HG03135 (cell line): ENCODE data around the gene PPP1R7.

Experiments used
- ATAC-seq: cut with Tn5 transposase; IDR thresholded peaks from one replicate; pipeline ENCODE4 v1.9.1; 2021; ENCODE audit warnings: mild to moderate bottlenecking, moderate library complexity; ENCODE audit not compliant: unreplicated experiment

PPP1R7 gene

DNA sequence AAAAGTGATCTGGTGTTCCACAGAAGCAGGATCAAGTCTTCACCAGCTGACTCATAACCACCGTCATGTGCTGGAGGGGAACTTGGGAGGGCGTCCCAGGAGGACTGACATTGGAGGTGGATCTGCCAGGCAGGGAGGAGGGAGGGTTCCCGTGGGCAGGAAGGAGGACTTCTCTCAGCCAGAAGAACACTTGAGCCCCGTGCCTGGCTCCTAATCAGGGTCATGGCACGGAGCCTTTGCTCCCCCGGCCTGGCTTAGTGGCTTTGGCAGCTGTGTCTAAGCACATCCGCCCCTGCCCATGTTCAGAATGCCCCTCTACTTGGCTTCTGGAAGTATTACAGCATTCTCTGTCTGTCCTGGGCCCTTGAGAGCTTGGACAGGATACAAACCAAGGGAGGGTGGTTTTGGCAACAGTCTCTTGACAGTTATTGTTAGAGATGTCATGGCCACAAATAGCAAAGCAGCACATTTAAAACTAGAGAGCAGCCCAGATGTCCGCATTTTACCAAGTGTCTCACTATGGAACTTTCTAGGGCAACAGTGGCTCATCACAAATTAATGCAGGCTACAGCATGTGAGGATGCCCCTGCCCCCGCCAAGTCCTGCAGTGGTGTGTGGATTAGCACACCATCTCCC lies 11.5 kb downstream of the PPP1R7 start:
- no peak for ATAC-seq

DNA sequence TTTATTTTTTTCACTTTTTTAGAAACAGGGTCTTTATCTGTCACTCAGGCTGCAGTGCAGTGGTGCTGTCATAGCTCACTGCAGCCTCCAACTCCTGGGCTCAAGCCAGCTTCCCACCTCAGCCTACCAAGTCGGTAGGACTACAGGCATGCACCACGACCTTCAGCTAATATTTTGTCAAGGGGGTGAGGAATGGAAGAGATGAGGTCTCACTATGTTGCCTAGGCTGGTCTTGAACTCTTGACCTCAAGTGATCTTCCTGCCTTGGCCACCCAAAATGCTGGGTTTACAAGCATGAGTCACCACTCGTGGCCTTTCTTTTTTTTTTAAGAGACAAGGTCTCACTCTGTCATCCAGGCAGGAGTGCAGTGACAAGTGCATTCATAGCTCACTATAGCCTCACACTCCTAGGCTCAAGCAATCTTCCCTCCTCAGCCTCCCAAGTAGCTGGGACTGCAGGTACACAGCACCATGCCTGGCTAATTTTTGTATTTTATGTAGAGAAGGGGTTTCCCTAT lies 13.4 kb downstream of the PPP1R7 start:
- no peak for ATAC-seq

DNA sequence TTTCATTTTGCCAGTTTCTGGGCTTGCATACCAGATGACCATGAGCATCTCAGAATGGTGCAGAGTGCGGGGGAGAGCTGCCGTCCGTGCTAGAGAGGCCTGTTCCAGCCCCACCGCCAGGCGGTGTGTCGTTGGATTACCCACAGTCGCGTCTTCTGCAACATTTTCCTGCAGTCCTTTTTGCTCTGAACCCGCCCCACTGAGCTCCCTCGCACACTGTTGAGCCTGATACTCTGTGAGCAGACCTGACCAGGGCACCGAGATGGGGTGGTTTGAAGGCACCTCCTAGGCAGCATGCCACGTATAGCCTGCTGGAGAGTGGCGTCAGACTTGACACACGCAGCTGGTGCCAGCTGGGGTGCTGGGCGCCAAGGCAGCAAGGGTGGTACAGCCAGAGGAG lies 18.1 kb downstream of the PPP1R7 start:
- no peak for ATAC-seq

DNA sequence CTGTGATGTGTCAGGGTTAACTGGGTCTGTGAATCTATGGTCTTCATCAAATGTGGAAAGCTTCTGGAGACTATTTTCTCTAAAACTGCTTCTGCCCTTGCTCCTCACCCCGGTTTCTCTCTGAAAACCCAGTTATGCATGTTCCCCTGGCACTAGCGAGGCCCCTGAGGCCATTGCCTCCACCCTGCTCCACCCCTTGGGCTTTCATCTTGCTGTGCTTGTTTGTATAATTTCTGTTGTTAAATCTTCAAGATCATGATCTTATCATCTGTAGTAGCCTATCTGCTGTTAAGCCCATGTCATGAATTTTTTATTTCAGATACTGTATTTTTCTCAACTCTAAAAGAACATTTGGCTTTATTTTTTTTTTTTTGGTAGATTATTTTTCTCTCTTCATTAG lies 23.3 kb downstream of the PPP1R7 start:
- ATAC-seq: no peak

DNA sequence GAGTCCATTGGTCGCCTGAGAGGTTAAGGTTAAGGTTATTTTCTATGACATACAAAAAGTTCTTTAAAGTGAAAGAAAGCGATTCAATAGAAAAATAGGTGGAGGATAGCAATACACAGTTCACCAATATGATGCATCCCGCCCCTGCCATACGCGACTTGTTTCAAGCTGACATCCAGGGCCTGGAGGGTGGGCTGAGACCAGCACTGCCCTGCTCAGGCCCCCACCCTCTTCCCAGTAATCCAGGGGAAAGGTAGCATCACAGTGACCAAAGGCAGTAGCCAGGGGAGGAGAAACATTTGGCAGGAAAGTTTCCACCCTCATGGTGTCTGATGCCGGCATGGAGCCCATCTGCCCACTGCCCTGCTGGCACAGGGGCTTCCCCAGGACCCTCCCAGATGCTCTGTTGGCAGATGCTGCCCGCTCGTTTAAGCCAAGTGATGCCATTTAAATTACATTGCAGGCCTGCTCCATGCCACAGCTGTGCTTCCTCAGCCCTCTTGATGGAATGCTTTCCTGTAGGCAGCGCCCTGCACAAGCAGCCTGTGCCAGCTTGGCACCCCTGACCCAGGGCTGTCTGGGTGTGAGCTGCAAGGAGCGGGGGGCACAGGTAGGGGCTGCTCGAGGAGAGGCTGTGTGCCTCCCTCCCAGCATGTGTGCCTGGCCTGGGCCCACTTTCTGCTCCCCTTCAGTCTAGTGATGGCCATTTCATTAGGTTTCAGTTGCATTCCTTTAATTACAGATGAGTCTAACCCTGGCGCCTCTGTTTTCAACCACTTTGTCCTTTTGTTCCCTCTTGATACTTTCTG lies 27.5 kb downstream of the PPP1R7 start:
- ATAC-seq: no peak

DNA sequence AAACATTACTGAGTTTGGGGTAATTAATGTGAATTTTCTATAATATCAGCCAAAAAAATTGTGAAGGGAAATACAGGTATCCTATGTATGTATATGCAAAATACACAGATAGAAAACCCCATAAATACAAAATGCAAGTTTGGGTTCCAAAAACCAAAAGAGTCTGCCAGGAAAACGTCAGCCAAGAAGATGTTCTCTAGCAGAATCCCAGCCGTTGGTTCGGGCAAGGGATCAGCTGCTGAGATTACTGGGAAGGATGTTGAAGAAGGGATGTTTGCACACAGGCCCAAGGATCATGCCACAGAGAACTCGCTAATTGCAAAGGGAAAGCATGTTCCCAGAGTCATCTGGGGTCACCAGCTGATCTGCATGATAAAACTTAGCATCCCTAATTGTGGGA lies 28.7 kb downstream of the PPP1R7 start:
- ATAC-seq: no peak

DNA sequence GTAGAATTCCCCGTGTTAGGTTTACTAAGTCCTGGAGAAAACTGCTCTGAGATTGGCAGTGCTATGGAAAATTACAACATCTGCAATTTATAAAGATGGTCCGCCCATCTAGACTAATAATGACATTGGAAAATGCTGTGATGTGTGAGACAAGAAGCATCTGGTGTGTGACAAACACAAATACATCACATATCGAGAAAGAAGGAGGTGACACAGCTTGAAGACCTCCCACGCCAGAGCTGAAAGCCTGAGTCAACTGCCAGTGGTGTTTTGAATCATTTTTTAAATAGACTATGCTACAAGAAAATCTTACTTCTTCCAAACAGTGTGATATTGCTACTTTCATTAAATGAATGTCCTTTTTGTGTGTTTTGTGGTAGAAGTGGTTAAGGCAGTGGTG lies 29.6 kb downstream of the PPP1R7 start:
- ATAC-seq: no peak

DNA sequence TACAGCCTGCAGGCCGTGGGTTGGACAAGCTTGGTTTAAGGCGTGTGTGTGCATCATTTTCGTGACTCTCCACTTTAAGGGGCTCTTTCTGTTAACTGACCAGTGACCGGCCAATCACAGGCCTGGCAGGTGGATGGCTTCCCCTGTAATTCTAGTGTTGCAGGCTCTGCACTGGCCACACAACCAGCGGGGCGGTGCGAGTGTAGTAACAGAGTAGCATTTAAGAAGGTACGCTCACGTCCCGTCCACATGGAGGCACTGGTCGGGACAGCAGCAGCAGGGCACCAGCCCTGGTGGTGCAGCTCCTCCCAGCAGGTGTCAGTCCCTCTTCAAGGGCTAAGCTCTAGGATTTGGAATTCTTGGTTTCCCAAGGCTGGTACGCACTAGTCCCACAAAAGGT lies 30.2 kb downstream of the PPP1R7 start:
- no peak for ATAC-seq

DNA sequence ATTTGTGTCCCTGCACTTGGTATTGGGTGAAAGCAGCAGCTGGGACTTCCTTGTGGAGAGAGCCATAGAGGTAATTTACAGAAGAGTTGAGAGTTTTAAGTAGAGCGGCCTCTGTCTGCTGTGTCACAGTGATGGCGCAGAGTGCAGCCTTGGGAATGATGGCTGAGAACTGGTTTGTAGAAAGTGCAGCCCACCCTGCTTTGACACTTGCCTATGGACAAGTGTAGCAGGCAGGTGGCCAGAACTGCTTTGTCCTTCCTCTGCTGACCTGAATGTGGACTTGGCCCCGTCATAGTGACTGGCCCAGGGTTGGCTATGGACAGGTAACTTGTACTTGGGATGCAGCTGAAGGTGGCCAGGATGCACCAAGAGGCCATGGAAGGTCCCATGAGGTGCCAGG lies 31.9 kb downstream of the PPP1R7 start:
- no peak for ATAC-seq

DNA sequence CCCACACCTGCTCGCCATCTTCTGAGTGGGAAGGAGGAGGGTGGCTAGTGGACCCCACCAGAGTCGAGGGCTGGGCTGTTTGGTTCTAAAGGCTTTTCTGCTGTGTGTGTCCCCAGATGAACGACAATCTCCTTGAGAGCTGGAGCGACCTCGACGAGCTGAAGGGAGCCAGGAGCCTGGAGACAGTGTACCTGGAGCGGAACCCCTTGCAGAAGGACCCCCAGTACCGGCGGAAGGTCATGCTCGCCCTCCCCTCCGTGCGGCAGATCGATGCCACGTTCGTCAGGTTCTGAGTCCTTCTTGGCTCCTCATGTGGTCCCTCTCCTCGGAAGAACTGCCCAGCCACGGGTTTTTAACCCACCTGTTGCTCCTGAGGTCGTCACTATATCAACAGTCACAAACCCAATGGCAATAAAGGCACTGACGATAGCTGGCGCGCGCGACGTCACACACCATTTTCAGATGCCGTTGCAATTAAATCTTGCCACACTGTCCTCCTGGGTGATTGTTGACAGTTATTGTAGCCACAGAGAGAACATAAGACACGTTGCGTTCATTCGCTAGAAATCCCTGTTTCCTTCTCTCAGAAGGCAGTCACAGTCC lies 32.4 kb downstream of the PPP1R7 start:
- ATAC-seq: no peak

DNA sequence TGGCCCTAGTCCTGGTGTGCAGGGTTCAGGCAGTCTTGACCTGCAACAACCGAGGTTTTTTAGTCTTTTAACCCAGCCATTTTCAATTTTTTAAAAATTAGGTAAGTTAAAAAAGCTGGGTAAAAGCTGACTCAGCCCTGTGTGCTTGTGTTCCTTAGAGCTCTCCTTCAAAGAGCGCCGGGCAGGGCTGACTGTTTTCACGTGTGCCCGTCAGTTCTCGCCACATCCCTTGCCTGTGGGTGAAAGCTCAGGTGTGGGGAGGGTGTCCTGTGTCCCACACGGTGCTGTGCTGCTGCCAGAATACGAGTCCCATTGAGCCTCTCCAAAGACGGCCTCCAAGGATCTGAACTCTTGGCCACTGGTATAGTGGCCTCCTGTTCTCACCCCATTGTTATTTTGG lies 33.0 kb downstream of the PPP1R7 start:
- ATAC-seq: no peak

DNA sequence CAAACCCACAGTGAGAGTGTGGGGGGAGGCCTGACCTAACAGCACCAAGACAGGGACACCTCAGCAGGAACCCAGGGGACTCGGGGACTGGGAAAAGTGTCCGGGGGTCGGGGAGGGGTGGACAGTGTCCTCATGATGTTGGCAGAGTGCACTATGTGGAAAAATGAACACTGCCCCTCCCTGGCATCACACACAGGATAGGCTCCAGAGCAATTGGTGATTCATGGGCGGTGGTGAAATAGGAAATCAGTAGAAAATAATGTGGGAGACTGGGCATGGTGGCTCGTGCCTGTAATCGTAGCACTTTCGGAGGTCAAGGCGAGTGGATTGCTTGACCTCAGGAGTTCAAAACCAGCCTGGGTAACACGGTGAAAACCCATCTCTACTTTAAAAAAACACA lies 34.6 kb downstream of the PPP1R7 start:
- no peak for ATAC-seq

DNA sequence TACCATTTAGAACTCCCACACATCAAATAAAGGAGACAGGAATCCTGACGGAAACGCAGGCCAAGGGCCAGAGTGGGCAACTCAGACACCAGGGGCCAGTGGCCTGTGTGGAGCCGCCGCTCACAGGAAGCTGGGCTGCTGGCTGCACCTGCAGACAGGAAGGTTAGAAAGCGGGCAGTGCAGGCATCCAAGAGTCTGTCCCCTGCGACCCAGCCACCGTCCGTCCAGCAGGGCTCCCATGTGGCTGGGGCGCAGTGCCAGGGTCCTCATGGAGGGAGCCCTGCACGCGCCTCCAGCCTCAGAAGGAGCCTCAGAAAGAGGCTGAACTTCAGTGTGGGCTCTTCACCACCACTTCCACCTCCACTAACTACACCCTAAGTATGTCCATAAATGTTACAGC lies 35.7 kb downstream of the PPP1R7 start:
- no peak for ATAC-seq

DNA sequence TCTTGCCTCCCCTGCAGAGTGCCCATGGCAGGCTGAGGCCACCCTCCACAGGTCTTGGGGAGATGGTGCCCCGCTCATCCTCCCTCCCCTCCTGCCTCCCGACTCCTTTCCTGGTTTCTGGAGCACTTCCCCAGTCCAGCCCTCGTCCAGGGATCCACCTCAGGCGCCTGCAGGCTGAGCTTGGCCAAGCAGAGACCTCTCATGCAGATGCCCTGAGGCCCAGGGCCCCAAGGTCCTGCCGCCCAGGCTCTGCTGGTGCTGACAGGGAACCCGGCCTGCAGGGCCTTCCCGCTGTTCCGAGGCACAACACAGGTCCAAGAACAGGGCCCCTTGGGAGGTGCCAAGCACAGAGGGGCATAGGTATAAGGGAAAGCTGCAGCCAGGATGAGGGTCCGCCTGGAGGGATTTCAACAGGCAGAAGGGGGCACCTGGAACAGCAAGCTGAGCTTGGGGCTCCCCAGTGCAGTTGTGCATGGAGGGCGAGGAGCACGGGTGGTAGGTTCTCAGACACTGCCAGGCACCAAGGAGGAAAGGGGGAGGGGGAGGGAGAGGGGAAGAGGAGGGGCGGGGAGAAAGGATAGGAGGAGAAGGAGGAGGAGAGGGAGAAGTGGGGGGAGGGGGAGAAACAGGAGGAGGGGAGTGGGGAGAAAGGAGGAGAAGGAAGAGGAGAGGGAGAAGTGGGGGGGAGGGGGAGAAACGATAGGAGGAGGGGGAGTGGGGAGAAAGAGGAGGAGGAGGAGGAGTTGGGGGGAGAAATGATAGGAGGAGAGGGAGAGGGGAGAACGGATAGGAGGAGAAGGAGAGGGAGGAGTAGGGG lies 37.0 kb downstream of the PPP1R7 start:
- no peak for ATAC-seq

DNA sequence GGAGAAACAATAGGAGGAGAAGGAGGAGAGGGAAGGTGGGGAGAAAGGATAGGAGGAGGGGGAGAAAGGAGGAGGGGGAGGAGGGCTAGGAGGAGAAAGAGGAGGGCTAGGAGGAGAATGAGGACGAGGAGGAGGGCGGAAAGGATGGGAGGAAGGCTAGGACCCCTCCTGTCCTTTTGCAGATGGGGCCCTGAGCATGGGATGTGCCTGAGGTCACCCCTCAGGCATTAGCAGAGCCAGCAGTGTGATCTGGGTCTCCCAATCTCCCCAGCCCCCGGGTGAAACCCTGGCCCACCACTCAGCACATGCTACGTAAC lies 37.6 kb downstream of the PPP1R7 start:
- no peak for ATAC-seq

DNA sequence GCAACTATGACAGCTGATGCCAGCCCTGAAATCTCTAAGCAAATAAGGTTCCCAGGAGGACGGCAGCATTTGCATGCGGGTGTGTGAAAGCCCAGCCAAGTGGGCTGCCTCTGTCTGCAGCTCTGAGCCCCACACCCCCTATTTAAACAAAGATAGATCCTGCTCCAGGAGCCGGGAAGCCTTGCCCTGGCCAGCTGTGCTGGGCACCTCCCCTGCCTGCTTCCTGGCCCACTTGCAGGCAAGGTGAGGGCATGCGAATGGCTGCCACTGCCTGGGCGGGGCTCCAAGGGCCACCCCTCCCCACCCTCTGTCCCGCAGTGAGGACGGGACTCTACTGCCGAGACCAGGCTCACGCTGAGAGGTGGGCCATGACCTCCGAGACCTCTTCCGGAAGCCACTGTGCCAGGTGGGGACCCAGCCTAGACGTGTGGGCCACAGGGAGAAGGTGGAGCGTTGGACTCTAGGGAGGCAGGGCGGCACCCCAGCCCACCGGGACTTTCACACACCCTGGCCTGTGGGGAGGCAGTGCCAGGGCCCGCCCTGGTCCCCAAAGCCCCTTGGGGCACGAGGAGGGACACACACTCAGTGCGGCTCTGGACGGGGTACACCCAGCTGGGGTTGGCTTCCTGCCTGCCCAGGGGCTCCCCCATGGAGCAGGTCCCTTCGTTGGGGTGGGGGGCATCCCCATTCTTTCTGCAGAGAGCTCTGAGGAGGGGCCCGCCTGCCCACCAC lies 38.3 kb downstream of the PPP1R7 start, which contains the start of gene ANO7:
Gene ANO7 (plus strand): TSS at position 317 of the 732 bp plus-strand sequence. CDS start 1,387 bp downstream, outside the sequence.
- ATAC-seq: no peak

DNA sequence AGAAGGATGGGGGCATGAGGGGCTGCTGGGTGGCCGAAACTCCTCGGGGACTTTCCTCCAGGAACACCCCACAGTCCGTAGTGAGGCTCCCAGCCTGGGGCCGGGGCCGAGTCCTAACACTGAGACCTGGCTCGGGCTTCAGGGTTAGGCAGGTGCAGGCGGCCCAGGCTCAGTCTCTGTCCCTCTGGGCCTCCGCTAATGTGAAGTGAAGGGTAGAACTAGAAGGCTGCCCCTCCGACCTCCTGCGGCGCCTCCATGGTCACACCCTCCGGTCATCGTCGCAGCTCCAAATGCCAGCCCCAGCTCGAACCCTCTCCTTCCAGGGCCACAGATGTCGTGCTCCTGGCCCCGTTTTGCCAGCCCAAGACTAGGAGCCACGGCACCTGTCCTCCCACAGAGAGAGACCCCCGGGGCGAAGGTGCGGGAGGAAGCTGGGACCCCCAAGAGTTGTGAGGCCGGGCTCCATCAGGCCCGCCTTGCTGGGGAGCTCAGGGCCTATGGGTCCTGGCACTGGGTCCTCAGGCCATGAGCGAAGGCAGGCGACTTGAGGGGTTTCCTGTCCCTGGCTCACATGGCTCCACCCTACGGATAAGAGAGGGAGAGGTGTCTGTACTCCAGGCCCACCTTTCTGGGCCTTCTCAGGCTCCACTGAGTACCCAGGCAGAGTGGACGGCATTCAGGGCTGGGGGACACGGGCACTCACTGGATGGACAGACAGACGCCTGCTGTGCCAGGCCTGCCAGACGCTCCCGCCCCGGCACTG lies 39.0 kb downstream of the PPP1R7 start:
- no peak for ATAC-seq

DNA sequence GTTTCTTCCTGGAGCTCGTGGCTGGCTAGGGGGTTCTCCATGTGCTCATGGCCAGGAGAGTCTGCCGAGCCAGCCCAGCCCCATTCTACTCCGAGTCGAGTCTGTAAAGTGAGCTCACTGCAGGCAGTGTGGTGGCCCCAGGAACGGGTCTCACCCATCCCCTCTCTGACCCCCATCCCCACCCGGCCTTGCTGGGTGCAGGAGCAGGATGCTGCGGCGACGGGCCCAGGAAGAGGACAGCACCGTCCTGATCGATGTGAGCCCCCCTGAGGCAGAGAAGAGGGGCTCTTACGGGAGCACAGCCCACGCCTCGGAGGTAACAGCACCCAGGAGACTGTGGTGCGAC lies 39.6 kb downstream of the PPP1R7 start:
- ATAC-seq: no peak

DNA sequence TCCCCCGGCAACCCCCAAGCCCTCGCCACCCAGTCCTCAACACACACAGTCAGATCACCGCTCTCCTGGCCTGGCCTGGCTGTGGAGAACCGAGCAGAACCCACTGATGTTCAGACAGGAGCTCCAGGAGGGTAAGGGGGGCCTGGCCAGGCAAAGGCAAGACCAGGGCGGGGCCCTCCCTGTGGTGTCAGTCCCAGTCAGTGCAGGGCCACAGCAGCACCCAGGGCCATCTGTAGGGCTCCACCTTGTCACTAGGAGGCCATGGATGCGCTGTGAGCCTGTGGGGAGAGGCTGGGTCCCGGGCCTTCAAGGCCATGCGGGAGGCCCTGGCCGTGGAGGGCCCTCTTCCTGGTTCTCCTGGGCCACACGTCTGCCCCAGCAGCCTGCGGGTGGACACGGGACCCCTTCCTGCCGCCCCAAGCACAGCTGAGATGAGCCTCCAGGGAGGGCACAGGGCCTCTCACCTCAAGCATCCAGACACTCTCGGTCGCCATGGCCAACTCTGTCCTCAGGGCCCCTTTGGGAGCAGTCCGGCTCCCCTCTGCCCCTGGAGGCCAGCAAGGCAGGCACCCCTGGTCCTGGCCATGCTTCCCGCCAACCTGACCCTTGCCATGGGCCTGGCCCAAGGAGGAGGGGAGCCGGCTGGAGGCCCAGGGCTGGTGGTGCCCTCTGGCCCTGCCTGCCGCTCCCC lies 40.2 kb downstream of the PPP1R7 start:
- ATAC-seq: no peak
